Measurements from ENCODE around the gene IMPDH1. TPM values are rescaled to one million over a fixed set of nuclear protein-coding genes. Genes with fewer than 3 reads are reported as not detected.

IMPDH1 gene
- total RNA-seq, 4 donors from 2014 or later = 43.1 to 68.5 (median 47.4) TPM

DNA sequence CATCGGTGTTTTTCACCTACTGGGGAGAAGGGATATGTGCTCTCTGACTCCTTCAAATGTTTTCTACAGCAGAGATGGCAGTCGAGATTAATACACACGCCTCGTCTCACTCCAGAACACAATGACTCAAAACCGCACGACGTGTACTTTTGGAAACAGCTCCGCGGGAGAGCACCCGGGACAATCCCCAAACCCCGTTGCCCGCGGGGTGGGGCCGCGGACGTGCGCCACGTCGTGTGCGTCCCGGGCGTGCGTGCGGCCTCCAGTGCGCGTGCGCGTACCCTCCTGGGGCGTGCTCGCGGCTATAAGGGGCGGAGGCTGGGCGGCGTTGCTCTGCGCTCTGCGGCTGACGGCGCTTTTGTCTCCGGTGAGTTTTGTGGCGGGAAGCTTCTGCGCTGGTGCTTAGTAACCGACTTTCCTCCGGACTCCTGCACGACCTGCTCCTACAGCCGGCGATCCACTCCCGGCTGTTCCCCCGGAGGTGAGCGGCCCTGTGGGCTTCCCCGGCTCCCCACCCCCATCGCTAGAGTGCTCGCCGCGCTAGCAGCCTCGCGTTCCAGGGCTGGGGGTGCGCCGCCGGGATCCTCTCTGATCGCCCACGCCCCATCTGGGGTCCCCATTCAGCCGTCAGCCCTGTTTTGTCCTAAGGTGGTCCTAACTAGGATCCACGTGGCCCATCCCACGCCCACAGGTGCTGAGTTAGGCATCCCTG, 45.9 kb upstream of the IMPDH1 start, which contains the start of gene HILPDA:
HILPDA (plus strand) TSS at position 336 of the 712 bp plus-strand sequence. CDS start 1,391 bp downstream, outside the sequence.
- no peaks in the 10 kb centered on the region for H3K36me3 ChIP-seq
- WGBS = 2% methylated on average over 7 of the region's 64 CpGs
- H3K4me1 ChIP-seq = peaks cover 68% of the 10 kb centered on the region
- H3K27me3 ChIP-seq = no peaks in the 10 kb centered on the region
- H3K4me3 ChIP-seq = peak within 1 kb of the TSS; percentile 93
- H3K9me3 ChIP-seq = no peaks in the 10 kb centered on the region
- TF ChIP-seq, protein P1, sequence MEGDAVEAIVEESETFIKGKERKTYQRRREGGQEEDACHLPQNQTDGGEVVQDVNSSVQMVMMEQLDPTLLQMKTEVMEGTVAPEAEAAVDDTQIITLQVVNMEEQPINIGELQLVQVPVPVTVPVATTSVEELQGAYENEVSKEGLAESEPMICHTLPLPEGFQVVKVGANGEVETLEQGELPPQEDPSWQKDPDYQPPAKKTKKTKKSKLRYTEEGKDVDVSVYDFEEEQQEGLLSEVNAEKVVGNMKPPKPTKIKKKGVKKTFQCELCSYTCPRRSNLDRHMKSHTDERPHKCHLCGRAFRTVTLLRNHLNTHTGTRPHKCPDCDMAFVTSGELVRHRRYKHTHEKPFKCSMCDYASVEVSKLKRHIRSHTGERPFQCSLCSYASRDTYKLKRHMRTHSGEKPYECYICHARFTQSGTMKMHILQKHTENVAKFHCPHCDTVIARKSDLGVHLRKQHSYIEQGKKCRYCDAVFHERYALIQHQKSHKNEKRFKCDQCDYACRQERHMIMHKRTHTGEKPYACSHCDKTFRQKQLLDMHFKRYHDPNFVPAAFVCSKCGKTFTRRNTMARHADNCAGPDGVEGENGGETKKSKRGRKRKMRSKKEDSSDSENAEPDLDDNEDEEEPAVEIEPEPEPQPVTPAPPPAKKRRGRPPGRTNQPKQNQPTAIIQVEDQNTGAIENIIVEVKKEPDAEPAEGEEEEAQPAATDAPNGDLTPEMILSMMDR (IDR thresholded peaks at IDR 0.05) = no peak
- TF ChIP-seq POLR2AphosphoS5 (IDR thresholded peaks at IDR 0.05) (peak in 2 of 3 donors; percentile 71 to 79), EP300 (IDR thresholded peaks at IDR 0.05) (no peak), POLR2A (IDR thresholded peaks at IDR 0.05) (peak; percentile 15 to 75)
- H3K27ac ChIP-seq = peak within 1 kb of the TSS; percentile 96
- peak; percentile 94 to 96 for DNase-seq (ENCODE audit: low spot score in 2 of 2)

DNA sequence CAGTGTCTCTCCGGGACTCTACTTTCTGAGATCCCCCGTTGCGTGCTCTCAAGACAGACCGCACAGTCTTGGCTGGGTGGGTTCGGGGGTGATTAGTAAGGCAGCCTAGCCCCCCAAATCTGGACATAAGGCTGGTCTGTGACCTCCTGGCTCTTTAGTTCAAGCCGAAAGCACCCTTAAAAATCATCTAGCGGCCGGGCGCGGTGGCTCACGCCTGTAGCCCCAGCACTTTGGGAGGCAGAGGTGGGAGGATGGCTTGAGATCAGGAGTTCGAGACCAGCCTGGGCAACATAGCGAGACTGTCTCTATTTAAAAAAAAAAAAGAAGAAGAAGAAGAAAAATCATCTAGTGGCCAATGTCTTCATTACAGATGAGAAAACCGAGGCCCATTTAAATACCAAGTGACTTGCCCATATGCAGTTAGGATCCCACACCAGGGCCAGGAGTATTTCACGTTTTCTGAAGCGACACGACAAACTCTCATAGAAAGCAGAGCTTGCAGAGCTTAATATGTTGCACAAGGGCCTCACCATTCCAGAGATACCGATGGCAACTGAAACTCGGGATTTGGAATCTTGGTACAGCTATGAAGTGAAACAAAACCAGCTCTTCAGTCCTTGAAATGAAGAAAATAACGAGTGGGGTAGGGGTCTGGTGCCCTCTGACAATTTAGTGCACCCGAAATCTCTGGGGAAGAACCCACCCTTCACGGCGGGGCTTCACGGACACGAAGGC, 45.2 kb upstream of the IMPDH1 start:
- DNase-seq (ENCODE audit: low spot score in 2 of 2) = no peak
- Histone ChIP-seq H3K4me1 (peaks cover 66% of the 10 kb centered on the region), H3K27me3 (no peaks in the 10 kb centered on the region), H3K36me3 (no peaks in the 10 kb centered on the region), H3K9me3 (no peaks in the 10 kb centered on the region), H3K4me3 (peak overlapping the region; percentile 93), H3K27ac (peak overlapping the region; percentile 96)
- WGBS = 50% methylated on average over 25 of the region's 25 CpGs
- TF ChIP-seq, protein P1 (IDR thresholded peaks at IDR 0.05) = peak in 1 of 2 donors; percentile 1
- no peak for TF ChIP-seq POLR2A (IDR thresholded peaks at IDR 0.05)

DNA sequence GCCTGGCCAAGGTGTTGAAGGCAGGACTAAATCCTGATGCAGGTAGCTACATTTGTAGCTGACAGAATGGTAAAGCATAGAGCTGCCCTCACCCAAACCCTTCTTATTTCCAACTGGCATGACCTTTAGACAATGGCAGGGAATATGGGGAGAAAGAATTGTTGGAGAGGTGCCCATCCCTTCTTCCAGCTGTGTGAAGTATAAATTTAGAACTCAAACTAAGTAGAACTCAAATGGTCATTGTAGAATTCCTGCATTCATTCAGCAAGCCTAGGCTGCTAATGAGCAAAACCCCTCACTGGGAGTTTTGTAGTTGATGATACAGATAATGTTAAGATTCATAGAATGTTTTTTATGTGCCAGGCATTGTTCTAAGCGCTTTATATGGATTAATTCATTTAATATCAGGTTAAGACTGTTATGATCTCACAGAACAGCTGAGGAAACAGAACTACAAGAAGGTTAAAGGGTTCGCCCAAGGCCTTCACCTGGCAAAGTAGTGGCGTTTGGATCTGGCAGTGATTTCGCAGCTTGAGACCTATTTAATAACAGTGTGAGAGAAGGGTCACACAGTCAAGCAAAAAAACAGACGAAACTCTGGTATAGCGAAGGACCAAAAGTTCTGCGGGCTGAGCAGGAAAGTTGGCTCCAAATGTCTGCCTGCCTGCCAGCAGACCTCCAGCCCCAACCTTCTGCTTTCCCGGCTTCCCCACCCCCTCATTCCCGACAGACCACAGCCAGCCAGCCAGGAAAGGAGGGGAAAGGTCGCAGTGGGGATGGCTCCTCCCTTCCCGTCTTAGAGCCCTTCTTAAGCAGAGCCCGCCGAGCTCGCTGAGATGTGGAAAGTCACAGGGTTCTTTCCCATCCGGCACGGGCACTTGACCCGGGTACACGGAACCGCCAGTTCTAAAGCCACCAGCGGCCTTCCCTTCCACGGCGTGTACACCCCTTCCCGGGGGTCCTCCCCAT, 44.3 kb upstream of the IMPDH1 start:
- Histone ChIP-seq H3K4me1 (peaks cover 57% of the 10 kb centered on the region), H3K27me3 (no peaks in the 10 kb centered on the region), H3K27ac (peak overlapping the region; percentile 96), H3K4me3 (peak overlapping the region; percentile 93), H3K9me3 (no peaks in the 10 kb centered on the region), H3K36me3 (no peaks in the 10 kb centered on the region)
- TF ChIP-seq POLR2A (IDR thresholded peaks at IDR 0.05) (peak in 1 of 2 donors; percentile 57), EP300 (IDR thresholded peaks at IDR 0.05) (no peak), POLR2AphosphoS5 (IDR thresholded peaks at IDR 0.05) (peak in 1 of 3 donors; percentile 17)
- TF ChIP-seq, protein P1 (IDR thresholded peaks at IDR 0.05) = no peak
- peak; percentile 89 to 91 for DNase-seq (ENCODE audit: low spot score in 2 of 2)
- 57% methylated on average over 23 of the region's 23 CpGs for WGBS

DNA sequence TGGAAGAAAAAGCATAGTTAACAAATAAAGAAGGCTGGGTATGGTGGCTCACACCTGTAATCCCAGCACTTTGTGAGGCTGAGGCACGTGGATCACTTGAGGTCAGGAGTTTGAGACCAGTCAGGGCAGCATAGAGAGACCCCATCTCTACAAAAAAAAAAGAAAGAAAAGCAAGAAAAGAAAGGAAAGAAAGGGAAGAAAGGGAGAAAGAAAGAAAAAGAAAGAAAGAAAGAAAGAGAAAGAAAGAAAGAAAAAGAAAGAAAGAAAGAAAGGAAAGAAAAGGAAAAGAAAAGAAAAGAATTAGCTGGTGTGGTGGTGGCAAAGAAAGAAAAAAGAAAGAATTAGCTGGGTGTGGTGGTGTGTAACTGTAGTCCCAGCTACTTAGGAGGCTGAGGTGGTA, 42.8 kb upstream of the IMPDH1 start:
- 85% methylated on average over 1 of the region's 1 CpG for WGBS
- no peak for DNase-seq (ENCODE audit: low spot score in 2 of 2)
- Histone ChIP-seq H3K36me3 (no peaks in the 10 kb centered on the region), H3K27me3 (no peaks in the 10 kb centered on the region), H3K9me3 (no peaks in the 10 kb centered on the region), H3K4me3 (no peak overlapping the region), H3K27ac (no peak overlapping the region), H3K4me1 (peaks cover 42% of the 10 kb centered on the region)
- TF ChIP-seq POLR2AphosphoS5 (IDR thresholded peaks at IDR 0.05) = no peak

DNA sequence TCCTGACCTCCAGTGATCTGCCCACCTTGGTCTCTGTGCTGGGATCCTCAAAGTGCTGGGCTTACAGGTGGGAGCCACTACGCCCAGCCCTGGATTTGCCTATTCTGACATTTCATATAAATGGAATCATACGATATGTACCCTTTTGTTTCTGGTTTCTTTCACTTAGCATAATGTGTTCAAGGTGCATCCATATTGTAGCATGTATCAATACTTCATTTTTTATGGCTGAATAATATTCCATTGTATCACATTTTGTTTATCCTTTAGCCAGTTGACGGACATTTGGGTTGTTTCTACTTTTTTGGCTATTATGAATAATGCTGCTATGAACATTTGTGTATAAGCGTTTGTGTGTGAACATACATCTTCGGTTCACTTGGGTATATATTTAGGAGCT, 41.1 kb upstream of the IMPDH1 start:
- Histone ChIP-seq H3K36me3 (no peaks in the 10 kb centered on the region), H3K9me3 (no peaks in the 10 kb centered on the region), H3K4me1 (peaks cover 25% of the 10 kb centered on the region), H3K4me3 (no peak overlapping the region), H3K27ac (no peak overlapping the region), H3K27me3 (no peaks in the 10 kb centered on the region)
- no peak for DNase-seq (ENCODE audit: low spot score in 2 of 2)
- WGBS = 92% methylated on average over 5 of the region's 5 CpGs
- TF ChIP-seq POLR2AphosphoS5 (IDR thresholded peaks at IDR 0.05) (no peak), EP300 (IDR thresholded peaks at IDR 0.05) (no peak)
- TF ChIP-seq, protein P1 (IDR thresholded peaks at IDR 0.05) = no peak

Data from suprapubic skin (tissue), 4 donors.